Endodermal cell (in vitro differentiated cells): ENCODE results near the gene HHATL. TPM values are rescaled to one million over a fixed set of nuclear protein-coding genes. Genes with fewer than 3 reads are reported as not detected.
A peak's percentile ranks its signal among the peaks of the same experiment; 100 is the strongest.

Experiments
- DNase-seq: peaks from one replicate; pipeline ENCODE4 v3.0.0-alpha.2; 2017
- H3K27ac ChIP-seq: 2 replicates; pipeline ENCODE4 v1.5.1; 2013; ENCODE audit warnings: mild to moderate bottlenecking, low read depth, low read length, moderate library complexity
- H3K27me3 ChIP-seq: 2 replicates; pipeline ENCODE4 v1.6.1; 2013; ENCODE audit warnings: mild to moderate bottlenecking, low read length, moderate library complexity; ENCODE audit not compliant: insufficient read depth, control insufficient read depth, poor library complexity, severe bottlenecking
- H3K36me3 ChIP-seq: 2 replicates; pipeline ENCODE4 v1.7.0; 2013; ENCODE audit warnings: mild to moderate bottlenecking, low read length, moderate library complexity; ENCODE audit not compliant: control insufficient read depth, insufficient read depth
- H3K4me1 ChIP-seq: one replicate; pipeline ENCODE4 v1.7.0; 2013; ENCODE audit warnings: low read length; ENCODE audit not compliant: control insufficient read depth, insufficient read depth
- H3K4me3 ChIP-seq: 2 replicates; pipeline ENCODE4 v1.5.1; 2013; ENCODE audit warnings: mild to moderate bottlenecking, low read length, moderate library complexity
- H3K9ac ChIP-seq: 2 replicates; pipeline ENCODE4 v1.6.1; 2013; ENCODE audit warnings: mild to moderate bottlenecking, low read length, moderate library complexity; ENCODE audit not compliant: poor library complexity, severe bottlenecking; ENCODE audit errors: extremely low read depth
- H3K9me3 ChIP-seq: 2 replicates; pipeline ENCODE4 v1.6.1; 2013; ENCODE audit warnings: mild to moderate bottlenecking, low read length, moderate library complexity; ENCODE audit not compliant: control insufficient read depth
- H3K27ac Mint-ChIP-seq: 2 replicates; pipeline ENCODE4 v1.8.0; 2020; ENCODE audit warnings: mixed read lengths
- H3K27me3 Mint-ChIP-seq: 2 replicates; pipeline ENCODE4 v1.8.0; 2021; ENCODE audit warnings: mild to moderate bottlenecking, mixed read lengths; ENCODE audit not compliant: insufficient read depth
- H3K36me3 Mint-ChIP-seq: 2 replicates; pipeline ENCODE4 v1.8.0; 2020; ENCODE audit warnings: low read depth, mixed read lengths
- H3K4me1 Mint-ChIP-seq: 2 replicates; pipeline ENCODE4 v1.8.0; 2020; ENCODE audit warnings: mixed read lengths
- H3K4me3 Mint-ChIP-seq: 2 replicates; pipeline ENCODE4 v1.8.0; 2020; ENCODE audit warnings: mild to moderate bottlenecking, moderate library complexity, mixed read lengths
- H3K9me3 Mint-ChIP-seq: 2 replicates; pipeline ENCODE4 v1.8.0; 2020; ENCODE audit warnings: mild to moderate bottlenecking, mixed read lengths
- CTCF ChIP-seq: fragments of 200-600 bp; sonication (generic); conservative IDR thresholded peaks from 2 replicates; pipeline ENCODE4 v1.5.0; 2021; ENCODE audit warnings: antibody characterized with exemption, mild to moderate bottlenecking
- WGBS, 2 experiments: methylation state at CpG; one replicate each; pipeline versions ENCODE4 v1.1.5 to v1.1.7; 2013; ENCODE audit warnings: missing lambda C conversion rate in 2 of 2, mixed read lengths in 1 of 2; ENCODE audit not compliant: insufficient coverage in 1 of 2, insufficient read length in 1 of 2; 5-methylcytosine and 5-hydroxymethylcytosine counted together
- total RNA-seq, 2 donors: library from RNA; stranded (reverse); fragmentation: NEBNext Ultra II Directional in 1 of 2; extraction: Animal tissue kit (Norgen Biotek cat#: 25700) in 1 of 2; gene quantifications; 2 replicates in 1 of 2; 3 replicates in 1 of 2; pipeline ENCODE4 v1.2.1, GENCODE V29; 2021

The HHATL gene
- total RNA-seq, 2 donors from 2014 or later, result not detected

- Histone ChIP-seq H3K36me3 (no peaks in the 10 kb centered on the region), H3K9ac (no peak overlapping the region), H3K4me3 (no peak overlapping the region), H3K27me3 (no peaks in the 10 kb centered on the region), H3K9me3 (no peaks in the 10 kb centered on the region), H3K4me1 (no peaks in the 10 kb centered on the region), H3K27ac (no peak overlapping the region)
- no peak for TF ChIP-seq CTCF
- DNase-seq, result no peak
- peaks cover 3% of the 10 kb centered on the region for H3K27me3 Mint-ChIP-seq
- H3K27ac Mint-ChIP-seq, result no peak overlapping the region
- no peaks in the 10 kb centered on the region for H3K36me3 Mint-ChIP-seq
- no peaks in the 10 kb centered on the region for H3K9me3 Mint-ChIP-seq
- H3K4me3 Mint-ChIP-seq, result no peak overlapping the region
- H3K4me1 Mint-ChIP-seq, result peaks cover 2% of the 10 kb centered on the region
- WGBS, 2 experiments, result 91 to 92% methylated on average over 4 of the region's 4 CpGs
These were observed 36.0 kb downstream of the HHATL start for GRCh38 chr3:42666577-42666998.

GRCh38 chr3:42666022-42666421 is 36.6 kb downstream of the HHATL start:
- Mint-ChIP-seq H3K4me1 (peaks cover 2% of the 10 kb centered on the region), H3K9me3 (no peaks in the 10 kb centered on the region), H3K4me3 (no peak overlapping the region), H3K27me3 (peaks cover 3% of the 10 kb centered on the region), H3K36me3 (no peaks in the 10 kb centered on the region), H3K27ac (no peak overlapping the region)
- no peak for DNase-seq
- Histone ChIP-seq H3K27ac (no peak overlapping the region), H3K9ac (no peak overlapping the region), H3K4me3 (no peak overlapping the region), H3K4me1 (no peaks in the 10 kb centered on the region), H3K27me3 (no peaks in the 10 kb centered on the region), H3K9me3 (no peaks in the 10 kb centered on the region), H3K36me3 (no peaks in the 10 kb centered on the region)
- TF ChIP-seq CTCF, result no peak
- WGBS, 2 experiments, result 90 to 98% methylated on average over 6 to 8 of the region's 8 CpGs

- no peak overlapping the region for H3K9ac ChIP-seq
- no peak for TF ChIP-seq CTCF
- no peak overlapping the region for H3K4me3 Mint-ChIP-seq
- H3K4me1 Mint-ChIP-seq, result peaks cover 6% of the 10 kb centered on the region
- H3K36me3 Mint-ChIP-seq, result no peaks in the 10 kb centered on the region
- peak; percentile 38 for DNase-seq
- H3K36me3 ChIP-seq, result no peaks in the 10 kb centered on the region
- H3K4me1 ChIP-seq, result no peaks in the 10 kb centered on the region
- H3K27ac Mint-ChIP-seq, result no peak overlapping the region
- H3K4me3 ChIP-seq, result no peak overlapping the region
- WGBS, 2 experiments, result 86 to 100% methylated on average over 6 to 15 of the region's 15 CpGs
- no peaks in the 10 kb centered on the region for H3K27me3 ChIP-seq
- H3K27me3 Mint-ChIP-seq, result peaks cover 3% of the 10 kb centered on the region
- H3K9me3 Mint-ChIP-seq, result no peaks in the 10 kb centered on the region
- H3K9me3 ChIP-seq, result no peaks in the 10 kb centered on the region
- H3K27ac ChIP-seq, result no peak overlapping the region
These were observed 37.3 kb downstream of the HHATL start for GRCh38 chr3:42665050-42665878.
